Esophagus squamous epithelium (tissue), 4 donors: ENCODE measurements around the gene SPDYE8.
"Not testable (repeated sequence)": the region's sequence is repeated elsewhere in the genome, so short reads cannot be mapped to it uniquely, and the experiment has no call there.

ENCODE experiments used
- CTCF ChIP-seq, 6 experiments: fragments of 450-650 bp in 4 of 6; fragments of 200-600 bp in 2 of 6; sonication (generic) in 2 of 6; IDR thresholded peaks; one replicate each; pipeline ENCODE4 v1.5.1; 2016 to 2019; ENCODE audit warnings: antibody characterized with exemption in 6 of 6, mild to moderate bottlenecking in 4 of 6, moderate library complexity in 4 of 6
- POLR2A ChIP-seq, 4 donors: fragments of 450-650 bp; IDR thresholded peaks; one replicate each; pipeline ENCODE4 v1.6.1; 2017; ENCODE audit warnings: antibody characterized with exemption in 4 of 4, mild to moderate bottlenecking in 4 of 4, moderate library complexity in 3 of 4

- TF ChIP-seq POLR2A, CTCF (IDR thresholded peaks at IDR 0.05): not testable (repeated sequence)
Observed at GRCh38 chr7:73057811-73058210, 28.2 kb upstream of the SPDYE8 start, which contains the start of gene SPDYE11.
